Effector memory CD4-positive, alpha-beta T cell (primary cell): ENCODE measurements around the gene LYPLAL1.
"Not testable (repeated sequence)": the region's sequence is repeated elsewhere in the genome, so short reads cannot be mapped to it uniquely, and the experiment has no call there.

Experiments
- DNase-seq, 3 donors: peaks; one replicate each; pipeline ENCODE4 v3.0.0-alpha.2; 2020
- H3K27ac ChIP-seq: 2 replicates; pipeline ENCODE4 v1.7.0; 2013; ENCODE audit warnings: mild to moderate bottlenecking, low read length, moderate library complexity; ENCODE audit not compliant: insufficient read depth, poor library complexity, severe bottlenecking
- H3K27me3 ChIP-seq: replicated peaks from 2 replicates; pipeline ENCODE4 v1.7.0; 2013; ENCODE audit warnings: mild to moderate bottlenecking, low read length; ENCODE audit not compliant: insufficient read depth, control insufficient read depth, poor library complexity, severe bottlenecking
- H3K36me3 ChIP-seq: 2 replicates; pipeline ENCODE4 v1.7.0; 2013; ENCODE audit warnings: mild to moderate bottlenecking, low read length, moderate library complexity; ENCODE audit not compliant: control insufficient read depth, insufficient read depth
- H3K4me1 ChIP-seq: 2 replicates; pipeline ENCODE4 v1.7.0; 2013; ENCODE audit warnings: low read length, mild to moderate bottlenecking; ENCODE audit not compliant: control insufficient read depth, insufficient read depth, poor library complexity, severe bottlenecking
- H3K4me3 ChIP-seq: 2 replicates; pipeline ENCODE4 v1.7.0; 2013; ENCODE audit warnings: low read length, low read depth, mild to moderate bottlenecking; ENCODE audit not compliant: insufficient read depth, poor library complexity, severe bottlenecking
- H3K9me3 ChIP-seq: 2 replicates; pipeline ENCODE4 v1.7.0; 2013; ENCODE audit warnings: mild to moderate bottlenecking, low read length, moderate library complexity; ENCODE audit not compliant: control insufficient read depth

The LYPLAL1 gene

GRCh38 chr1:219232890-219233289 lies 59.2 kb downstream of the LYPLAL1 start:
- H3K9me3 ChIP-seq: no peaks in the 10 kb centered on the region
- H3K27me3 ChIP-seq: no peaks in the 10 kb centered on the region
- H3K36me3 ChIP-seq: no peaks in the 10 kb centered on the region
- no peak overlapping the region for H3K4me3 ChIP-seq
- H3K27ac ChIP-seq: no peak overlapping the region
- no peaks in the 10 kb centered on the region for H3K4me1 ChIP-seq
- DNase-seq: no peak

DNA sequence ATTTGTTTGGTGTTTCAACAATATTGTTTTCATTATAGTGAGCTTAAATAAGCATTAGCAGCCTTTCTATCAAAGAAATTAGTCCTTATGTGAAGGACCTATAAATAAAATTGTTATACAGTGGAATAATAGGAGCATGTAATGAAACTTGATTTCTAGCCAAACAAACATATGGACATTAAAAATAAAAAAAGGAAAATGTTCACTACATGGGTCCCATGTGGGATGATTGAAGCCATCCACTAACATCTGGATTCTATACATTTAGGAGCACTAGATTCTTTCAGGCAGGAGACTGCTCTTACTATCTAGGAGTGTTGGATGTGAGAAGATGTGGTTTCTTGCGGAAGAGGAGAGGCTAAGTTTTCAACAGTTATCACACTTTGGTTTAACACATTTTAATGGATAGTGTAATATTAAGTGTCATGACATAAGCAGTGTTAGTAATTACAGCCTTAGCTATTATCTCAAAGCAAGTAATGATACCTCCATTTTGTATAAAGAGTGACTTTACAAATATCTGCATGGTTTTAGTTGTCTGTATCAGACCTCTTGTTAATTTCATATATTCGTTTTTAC lies 62.3 kb downstream of the LYPLAL1 start:
- H3K4me1 ChIP-seq: no peaks in the 10 kb centered on the region
- H3K27me3 ChIP-seq: no peaks in the 10 kb centered on the region

DNA sequence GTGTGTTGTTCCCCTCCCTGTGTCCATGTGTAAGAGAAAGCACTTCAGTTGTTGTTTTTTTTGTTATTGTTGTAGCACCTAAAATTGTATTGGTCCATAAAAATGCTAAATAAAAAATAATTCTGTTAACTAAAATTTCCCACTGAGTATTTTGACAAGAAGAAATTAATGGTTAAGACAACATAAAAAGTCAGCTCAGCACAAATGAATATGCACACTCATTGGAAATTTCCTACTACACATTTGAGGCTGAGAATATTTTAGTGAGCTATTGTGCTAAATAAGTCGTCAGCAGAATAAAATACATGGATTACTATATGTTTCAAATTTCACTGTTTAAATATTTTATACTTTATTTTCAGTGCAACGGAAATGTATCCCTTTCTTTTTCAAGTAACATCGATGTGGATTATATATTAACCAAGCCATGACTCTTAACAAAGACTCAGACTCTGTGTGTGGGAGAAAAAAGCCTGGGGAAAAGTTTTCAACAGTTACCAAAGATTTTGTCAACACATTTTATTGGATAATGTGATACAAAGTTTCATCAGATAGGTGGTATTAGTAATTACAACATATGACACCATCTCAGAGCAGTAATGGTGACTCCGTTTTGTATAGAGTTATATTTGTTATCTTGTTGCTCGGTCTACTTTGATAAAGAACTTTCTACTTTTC lies 63.4 kb downstream of the LYPLAL1 start:
- H3K27ac ChIP-seq: no peak overlapping the region
- H3K9me3 ChIP-seq: no peaks in the 10 kb centered on the region
- no peak overlapping the region for H3K4me3 ChIP-seq
- no peaks in the 10 kb centered on the region for H3K27me3 ChIP-seq
- no peaks in the 10 kb centered on the region for H3K4me1 ChIP-seq
- no peaks in the 10 kb centered on the region for H3K36me3 ChIP-seq
- DNase-seq: no peak

More for the DNA sequence above, 62.3 kb downstream of the LYPLAL1 start:
- Histone ChIP-seq H3K4me3 (no peak overlapping the region), H3K27ac (no peak overlapping the region), H3K36me3 (no peaks in the 10 kb centered on the region), H3K9me3 (no peaks in the 10 kb centered on the region)
- DNase-seq: no peak

DNA sequence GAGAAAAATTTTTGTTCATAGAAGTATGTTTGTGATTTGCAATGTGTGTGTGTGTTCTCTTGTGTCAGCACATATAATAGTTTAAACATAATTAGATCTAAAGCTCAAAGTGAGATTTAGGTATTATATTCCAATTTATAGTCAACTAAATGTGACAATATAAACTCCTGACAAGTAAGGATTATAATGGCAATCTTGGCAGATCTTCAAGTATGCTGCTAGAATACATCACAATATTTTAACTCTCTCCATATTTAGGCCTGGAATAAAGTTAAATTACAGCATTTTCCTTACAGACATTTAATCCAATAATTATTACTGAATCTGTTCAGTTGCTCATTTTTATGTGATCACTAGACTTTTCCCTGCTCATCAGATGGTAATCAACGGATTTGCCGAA lies 65.8 kb downstream of the LYPLAL1 start:
- Histone ChIP-seq H3K4me3 (no peak overlapping the region), H3K27ac (no peak overlapping the region), H3K9me3 (no peaks in the 10 kb centered on the region), H3K36me3 (no peaks in the 10 kb centered on the region), H3K27me3 (no peaks in the 10 kb centered on the region), H3K4me1 (no peaks in the 10 kb centered on the region)
- no peak for DNase-seq

- no peaks in the 10 kb centered on the region for H3K27me3 ChIP-seq
- H3K4me3 ChIP-seq: no peak overlapping the region
- H3K9me3 ChIP-seq: no peaks in the 10 kb centered on the region
Measured at GRCh38 chr1:219244864-219245263, 71.2 kb downstream of the LYPLAL1 start.

GRCh38 chr1:219247441-219247840 lies 73.8 kb downstream of the LYPLAL1 start:
- Histone ChIP-seq H3K36me3 (no peaks in the 10 kb centered on the region), H3K4me3 (no peak overlapping the region), H3K27ac (no peak overlapping the region), H3K27me3 (no peaks in the 10 kb centered on the region), H3K4me1 (no peaks in the 10 kb centered on the region), H3K9me3 (no peaks in the 10 kb centered on the region)
- no peak for DNase-seq

More at GRCh38 chr1:219244864-219245263, 71.2 kb downstream of the LYPLAL1 start:
- no peaks in the 10 kb centered on the region for H3K36me3 ChIP-seq
- no peaks in the 10 kb centered on the region for H3K4me1 ChIP-seq
- no peak for DNase-seq
- H3K27ac ChIP-seq: no peak overlapping the region

GRCh38 chr1:219250468-219250867 lies 76.8 kb downstream of the LYPLAL1 start:
- not testable (repeated sequence) for H3K27ac ChIP-seq, H3K4me1 ChIP-seq, DNase-seq, H3K9me3 ChIP-seq, H3K36me3 ChIP-seq, H3K4me3 ChIP-seq, H3K27me3 ChIP-seq

DNA sequence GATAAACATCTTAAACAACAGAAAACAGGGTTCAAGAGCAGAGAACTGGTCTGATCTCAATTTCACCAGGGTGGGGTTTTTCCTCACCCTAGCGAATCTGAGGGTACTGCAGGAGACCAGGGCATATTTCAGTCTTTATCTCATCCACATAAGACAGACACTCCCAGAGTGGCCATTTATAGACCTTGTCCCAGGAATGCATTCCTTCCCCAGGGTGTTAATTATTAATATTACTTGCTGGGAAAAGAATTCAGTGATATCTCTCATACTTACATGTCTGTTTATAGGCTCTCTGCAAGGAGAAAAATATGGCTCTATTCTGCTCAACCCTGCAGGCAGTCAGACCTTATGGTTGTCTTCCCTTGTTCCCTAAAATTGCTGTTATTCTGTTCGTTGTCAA lies 84.1 kb downstream of the LYPLAL1 start:
- no peak for DNase-seq
- no peak overlapping the region for H3K4me3 ChIP-seq
- no peaks in the 10 kb centered on the region for H3K4me1 ChIP-seq

GRCh38 chr1:219261454-219261853 lies 87.8 kb downstream of the LYPLAL1 start:
- H3K36me3 ChIP-seq: no peaks in the 10 kb centered on the region
- H3K4me3 ChIP-seq: no peak overlapping the region
- DNase-seq: no peak
- no peaks in the 10 kb centered on the region for H3K4me1 ChIP-seq
- H3K27ac ChIP-seq: no peak overlapping the region
- no peaks in the 10 kb centered on the region for H3K9me3 ChIP-seq
- no peaks in the 10 kb centered on the region for H3K27me3 ChIP-seq

More for the DNA sequence above, 84.1 kb downstream of the LYPLAL1 start:
- H3K9me3 ChIP-seq: no peaks in the 10 kb centered on the region
- no peaks in the 10 kb centered on the region for H3K27me3 ChIP-seq
- H3K27ac ChIP-seq: no peak overlapping the region
- H3K36me3 ChIP-seq: no peaks in the 10 kb centered on the region
